Esophagus muscularis mucosa (tissue), 3 donors: ENCODE results near the gene MRPS22.

Experiments
- POLR2A ChIP-seq: fragments of 450-650 bp; IDR thresholded peaks from one replicate; pipeline ENCODE4 v1.6.1; 2017; ENCODE audit warnings: antibody characterized with exemption, moderate library complexity, mild to moderate bottlenecking, low read depth
- TF ChIP-seq, protein P1 (sequence below), 3 experiments: fragments of 200-600 bp in 2 of 3; fragments of 450-650 bp in 1 of 3; sonication (generic) in 2 of 3; IDR thresholded peaks; one replicate each; pipeline ENCODE4 v1.5.1; 2017 to 2019; ENCODE audit warnings: antibody characterized with exemption in 3 of 3, mild to moderate bottlenecking in 2 of 3, moderate library complexity in 1 of 3

DNA sequence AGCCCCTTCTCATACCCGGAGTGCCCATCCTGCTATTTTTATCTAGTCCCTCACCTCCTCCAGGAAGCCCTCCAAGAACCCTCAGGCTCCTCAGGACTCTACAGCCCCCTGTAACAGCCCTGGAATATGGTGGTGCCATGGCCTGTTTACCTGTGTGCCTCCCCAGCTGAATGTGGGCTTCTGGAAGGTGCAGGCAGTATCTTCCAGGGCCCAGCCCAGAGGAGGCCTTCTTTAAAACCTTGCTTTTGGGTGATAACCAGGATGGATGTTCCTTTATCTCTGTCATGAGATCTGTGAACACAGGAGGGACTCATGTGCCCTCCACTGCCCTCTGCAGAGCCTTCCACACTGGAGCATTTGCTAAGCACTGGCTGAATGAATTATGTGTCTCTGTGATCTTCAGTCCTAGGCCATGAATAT lies 36.7 kb upstream of the MRPS22 start:
- no peak for TF ChIP-seq POLR2A
- TF ChIP-seq, protein P1, sequence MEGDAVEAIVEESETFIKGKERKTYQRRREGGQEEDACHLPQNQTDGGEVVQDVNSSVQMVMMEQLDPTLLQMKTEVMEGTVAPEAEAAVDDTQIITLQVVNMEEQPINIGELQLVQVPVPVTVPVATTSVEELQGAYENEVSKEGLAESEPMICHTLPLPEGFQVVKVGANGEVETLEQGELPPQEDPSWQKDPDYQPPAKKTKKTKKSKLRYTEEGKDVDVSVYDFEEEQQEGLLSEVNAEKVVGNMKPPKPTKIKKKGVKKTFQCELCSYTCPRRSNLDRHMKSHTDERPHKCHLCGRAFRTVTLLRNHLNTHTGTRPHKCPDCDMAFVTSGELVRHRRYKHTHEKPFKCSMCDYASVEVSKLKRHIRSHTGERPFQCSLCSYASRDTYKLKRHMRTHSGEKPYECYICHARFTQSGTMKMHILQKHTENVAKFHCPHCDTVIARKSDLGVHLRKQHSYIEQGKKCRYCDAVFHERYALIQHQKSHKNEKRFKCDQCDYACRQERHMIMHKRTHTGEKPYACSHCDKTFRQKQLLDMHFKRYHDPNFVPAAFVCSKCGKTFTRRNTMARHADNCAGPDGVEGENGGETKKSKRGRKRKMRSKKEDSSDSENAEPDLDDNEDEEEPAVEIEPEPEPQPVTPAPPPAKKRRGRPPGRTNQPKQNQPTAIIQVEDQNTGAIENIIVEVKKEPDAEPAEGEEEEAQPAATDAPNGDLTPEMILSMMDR (IDR thresholded peaks at IDR 0.05) = no peak
